Breast epithelium (tissue), 3 donors: ENCODE data around the gene COL5A1.

Source experiments
- POLR2A ChIP-seq: fragments of 450-650 bp; IDR thresholded peaks from one replicate; pipeline ENCODE4 v1.6.1; 2016; ENCODE audit warnings: antibody characterized with exemption, mild to moderate bottlenecking, moderate library complexity
- POLR2AphosphoS5 ChIP-seq, 3 donors: sonication (generic); formaldehyde crosslinking; IDR thresholded peaks; one replicate each; pipeline ENCODE4 v1.6.1; 2017; ENCODE audit warnings: antibody characterized with exemption in 3 of 3
- TF ChIP-seq, protein P1 (sequence below), 3 donors: fragments of 450-650 bp; IDR thresholded peaks; one replicate each; pipeline ENCODE4 v1.5.1; 2016 to 2017; ENCODE audit warnings: antibody characterized with exemption in 3 of 3, mild to moderate bottlenecking in 3 of 3, moderate library complexity in 3 of 3

DNA sequence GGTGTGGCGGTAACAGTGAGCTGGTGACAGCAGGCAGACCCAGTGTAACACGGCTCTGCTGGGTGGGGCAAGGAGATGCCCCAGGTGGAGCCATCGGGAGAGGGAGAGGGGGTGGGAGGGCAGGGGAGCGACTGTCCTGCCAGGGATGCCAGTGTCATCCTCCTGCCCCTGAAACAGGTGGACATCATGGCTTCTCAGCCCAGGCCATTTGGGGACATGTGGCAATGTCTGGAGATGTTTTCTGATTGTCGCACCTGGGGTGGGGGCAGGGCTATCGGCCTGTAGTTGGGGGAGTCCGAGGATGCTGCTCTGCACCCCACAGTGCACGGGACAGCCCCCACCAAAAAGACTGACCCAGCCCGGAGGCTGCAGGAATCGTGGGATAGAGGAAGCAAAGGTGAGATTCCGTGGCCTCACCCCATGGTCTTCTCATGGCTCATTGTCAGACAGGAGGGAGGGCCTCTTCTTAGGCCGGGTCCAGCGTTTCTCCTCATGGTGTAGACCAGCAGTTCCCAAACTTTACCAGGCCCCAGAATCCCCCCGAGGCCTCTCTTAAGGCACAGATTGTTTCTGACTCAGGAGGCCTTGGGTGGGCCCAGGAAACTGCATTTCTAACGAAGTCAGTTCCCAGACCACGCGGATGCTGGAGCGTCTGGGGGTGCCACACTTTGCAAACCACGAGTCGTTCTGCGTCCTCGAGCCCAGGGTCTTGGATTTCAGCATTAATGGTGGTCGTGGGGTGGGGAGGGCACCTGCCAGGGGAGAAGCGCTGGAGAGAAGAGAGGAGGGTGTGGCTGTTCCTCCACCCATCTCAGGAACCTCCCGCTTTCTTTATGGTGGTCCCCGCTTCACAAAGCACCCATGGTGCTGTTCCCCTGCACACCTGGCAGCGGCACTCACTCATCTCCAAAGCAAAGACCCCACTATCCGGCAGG, 11.0 kb downstream of the COL5A1 start:
- TF ChIP-seq, protein P1, sequence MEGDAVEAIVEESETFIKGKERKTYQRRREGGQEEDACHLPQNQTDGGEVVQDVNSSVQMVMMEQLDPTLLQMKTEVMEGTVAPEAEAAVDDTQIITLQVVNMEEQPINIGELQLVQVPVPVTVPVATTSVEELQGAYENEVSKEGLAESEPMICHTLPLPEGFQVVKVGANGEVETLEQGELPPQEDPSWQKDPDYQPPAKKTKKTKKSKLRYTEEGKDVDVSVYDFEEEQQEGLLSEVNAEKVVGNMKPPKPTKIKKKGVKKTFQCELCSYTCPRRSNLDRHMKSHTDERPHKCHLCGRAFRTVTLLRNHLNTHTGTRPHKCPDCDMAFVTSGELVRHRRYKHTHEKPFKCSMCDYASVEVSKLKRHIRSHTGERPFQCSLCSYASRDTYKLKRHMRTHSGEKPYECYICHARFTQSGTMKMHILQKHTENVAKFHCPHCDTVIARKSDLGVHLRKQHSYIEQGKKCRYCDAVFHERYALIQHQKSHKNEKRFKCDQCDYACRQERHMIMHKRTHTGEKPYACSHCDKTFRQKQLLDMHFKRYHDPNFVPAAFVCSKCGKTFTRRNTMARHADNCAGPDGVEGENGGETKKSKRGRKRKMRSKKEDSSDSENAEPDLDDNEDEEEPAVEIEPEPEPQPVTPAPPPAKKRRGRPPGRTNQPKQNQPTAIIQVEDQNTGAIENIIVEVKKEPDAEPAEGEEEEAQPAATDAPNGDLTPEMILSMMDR (IDR thresholded peaks at IDR 0.05), result no peak
- TF ChIP-seq POLR2AphosphoS5 (IDR thresholded peaks at IDR 0.05) (no peak), POLR2A (no peak)
